Neural cell (in vitro differentiated cells): Measurements from ENCODE around the gene BMP2. TPM values are rescaled to one million over a fixed set of nuclear protein-coding genes. Genes with fewer than 3 reads are reported as not detected.

Source experiments
- H2AFZ ChIP-seq: fragments of 200-600, 300-800 bp; sonication (generic), shearing (Covaris generic); 2 replicates; pipeline ENCODE4 v1.6.0; 2014; ENCODE audit warnings: low read depth, mild to moderate bottlenecking, antibody characterized with exemption, low read length, moderate library complexity
- H3F3A ChIP-seq: fragments of 200-600 bp; shearing (Covaris generic); 2 replicates; pipeline ENCODE4 v1.6.1; 2016; ENCODE audit warnings: mild to moderate bottlenecking, moderate library complexity, mixed read lengths, antibody characterized with exemption, low read length; ENCODE audit not compliant: insufficient read depth, poor library complexity, severe bottlenecking
- H3K27ac ChIP-seq: fragments of 200-600, 300-800 bp; sonication (generic), shearing (Covaris generic); 2 replicates; pipeline ENCODE4 v1.5.1; 2014; ENCODE audit warnings: mild to moderate bottlenecking, low read length, moderate library complexity
- H3K27me3 ChIP-seq: fragments of 300-800, 200-600 bp; sonication (generic), shearing (Covaris generic); 2 replicates; pipeline ENCODE4 v1.6.0; 2014; ENCODE audit warnings: mild to moderate bottlenecking, low read depth, low read length, moderate library complexity; ENCODE audit not compliant: insufficient read depth
- H3K36me3 ChIP-seq: fragments of 300-800, 200-600 bp; sonication (generic), shearing (Covaris generic); 2 replicates; pipeline ENCODE4 v1.5.1; 2014; ENCODE audit warnings: mild to moderate bottlenecking, antibody characterized with exemption, low read length, moderate library complexity; ENCODE audit not compliant: insufficient read depth
- H3K4me2 ChIP-seq: fragments of 300-800, 200-600 bp; sonication (generic), shearing (Covaris generic); 2 replicates; pipeline ENCODE4 v1.6.0; 2014; ENCODE audit warnings: mild to moderate bottlenecking, low read length
- H3K4me3 ChIP-seq: fragments of 300-800, 200-600 bp; sonication (generic), shearing (Covaris generic); 2 replicates; pipeline ENCODE4 v1.5.1; 2014; ENCODE audit warnings: mild to moderate bottlenecking, low read length, moderate library complexity
- H3K79me2 ChIP-seq: fragments of 200-600 bp; shearing (Covaris generic); replicated peaks from 2 replicates; pipeline ENCODE4 v1.6.0; 2014; ENCODE audit warnings: mild to moderate bottlenecking, low read length, moderate library complexity; ENCODE audit not compliant: insufficient read depth
- H3K9ac ChIP-seq: fragments of 300-800, 200-600 bp; sonication (generic), shearing (Covaris generic); 2 replicates; pipeline ENCODE4 v1.6.1; 2016; ENCODE audit warnings: mild to moderate bottlenecking, low read length, mixed read lengths
- H3K9me2 ChIP-seq: fragments of 200-600 bp; shearing (Covaris generic); 2 replicates; pipeline ENCODE4 v1.6.1; 2016; ENCODE audit warnings: mild to moderate bottlenecking, low read length, mixed read lengths; ENCODE audit not compliant: insufficient read depth
- H3K9me3 ChIP-seq: fragments of 200-600, 300-800 bp; sonication (generic), shearing (Covaris generic); 2 replicates; pipeline ENCODE4 v1.6.1; 2016; ENCODE audit warnings: mild to moderate bottlenecking, mixed run types, low read length, moderate library complexity, mixed read lengths
- H4K20me1 ChIP-seq: fragments of 200-600 bp; shearing (Covaris generic); 2 replicates; pipeline ENCODE4 v1.6.1; 2016; ENCODE audit warnings: mild to moderate bottlenecking, mixed run types; ENCODE audit not compliant: insufficient read depth
- CTCF ChIP-seq: fragments of 450-650 bp; IDR thresholded peaks from 2 replicates; pipeline ENCODE4 v1.5.1; 2014; ENCODE audit warnings: antibody characterized with exemption, mild to moderate bottlenecking, moderate library complexity; ENCODE audit not compliant: poor library complexity, severe bottlenecking
- EZH2 ChIP-seq: fragments of 200-600, 300-800 bp; shearing (Covaris generic), sonication (generic); IDR thresholded peaks from 2 replicates; pipeline ENCODE4 v1.6.1; 2014; ENCODE audit warnings: antibody characterized with exemption, low read length, borderline replicate concordance, mild to moderate bottlenecking; ENCODE audit not compliant: insufficient read depth, poor library complexity, severe bottlenecking
- MXI1 ChIP-seq: fragments of 450-650 bp; conservative IDR thresholded peaks from 2 replicates; pipeline ENCODE4 v1.6.1; 2014; ENCODE audit warnings: antibody characterized with exemption, mild to moderate bottlenecking; ENCODE audit not compliant: poor library complexity, severe bottlenecking
- POLR2AphosphoS5 ChIP-seq: IDR thresholded peaks from 2 replicates; pipeline ENCODE4 v1.6.1; 2012
- RAD21 ChIP-seq: fragments of 450-650 bp; conservative IDR thresholded peaks from 2 replicates; pipeline ENCODE4 v1.6.1; 2014; ENCODE audit warnings: antibody characterized with exemption, mild to moderate bottlenecking, moderate library complexity
- REST ChIP-seq: IDR thresholded peaks from 2 replicates; pipeline ENCODE4 v1.6.1; 2012; ENCODE audit warnings: borderline replicate concordance
- SMC3 ChIP-seq: fragments of 450-650 bp; conservative IDR thresholded peaks from 2 replicates; pipeline ENCODE4 v1.6.1; 2014; ENCODE audit warnings: antibody characterized with exemption, mild to moderate bottlenecking, moderate library complexity; ENCODE audit not compliant: poor library complexity
- TAF1 ChIP-seq: IDR thresholded peaks from 2 replicates; pipeline ENCODE4 v1.6.1; 2012; ENCODE audit warnings: low read depth
- polyA plus RNA-seq: library from polyadenylated mRNA; depleted of rRNA; stranded (reverse); fragments of >200 nt; gene quantifications from 2 replicates; pipeline ENCODE4 v1.2.3, GENCODE V29; 2014

The BMP2 gene
- polyA plus RNA-seq, 1 donor from 2014 or later, result 1.1 TPM

DNA sequence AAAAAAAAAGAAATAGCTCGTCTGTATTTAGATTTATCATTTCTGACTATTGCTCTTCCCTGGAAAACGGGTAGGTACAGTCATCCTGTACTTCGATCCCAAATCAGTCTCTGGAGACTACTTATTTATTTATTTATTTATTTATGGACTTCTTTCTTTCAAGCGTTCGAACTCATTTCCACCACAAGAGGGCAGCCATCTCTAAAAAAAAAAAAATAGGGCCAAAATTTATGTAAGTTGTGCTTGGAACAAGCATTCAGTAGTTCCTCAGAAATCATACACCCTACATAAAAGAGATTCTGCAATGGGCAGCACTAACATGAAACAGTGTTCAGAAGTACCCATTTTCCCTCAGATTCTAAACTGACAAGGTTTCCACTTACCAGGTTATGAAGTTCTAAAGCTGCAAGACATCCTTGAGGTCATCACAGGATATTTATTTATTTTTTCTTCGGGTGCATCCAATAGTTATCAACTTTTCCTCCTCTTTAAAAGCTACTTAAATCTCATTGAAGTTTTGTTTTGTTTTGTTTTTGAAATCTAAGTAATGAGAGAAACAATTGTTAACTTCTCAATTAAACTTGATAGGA lies 1.9 kb upstream of the BMP2 start:
- Histone ChIP-seq H3K9me2 (no peaks in the 10 kb centered on the region), H2AFZ (no peak overlapping the region), H4K20me1 (peaks cover 4% of the 10 kb centered on the region), H3K4me2 (no peak overlapping the region), H3K36me3 (no peaks in the 10 kb centered on the region), H3K79me2 (no peaks in the 10 kb centered on the region), H3F3A (no peaks in the 10 kb centered on the region), H3K4me3 (no peak overlapping the region), H3K27me3 (peaks cover 29% of the 10 kb centered on the region), H3K9ac (no peak overlapping the region), H3K27ac (no peak overlapping the region), H3K9me3 (no peaks in the 10 kb centered on the region)
- TF ChIP-seq RAD21, result peak; percentile 75
- TF ChIP-seq EZH2, result no peak
- TF ChIP-seq MXI1, result no peak
- TF ChIP-seq SMC3, result peak; percentile 82
- peak; percentile 74 for TF ChIP-seq CTCF
- no peak for TF ChIP-seq REST

- no peak overlapping the region for H3K9ac ChIP-seq
- no peak overlapping the region for H3K4me2 ChIP-seq
- no peaks in the 10 kb centered on the region for H3K9me3 ChIP-seq
These were observed 1.1 kb upstream of the BMP2 start for GRCh38 chr20:6766433-6766832.

More at GRCh38 chr20:6766433-6766832, 1.1 kb upstream of the BMP2 start:
- no peak overlapping the region for H3K27ac ChIP-seq
- H3K9me2 ChIP-seq, result no peaks in the 10 kb centered on the region
- H3F3A ChIP-seq, result no peaks in the 10 kb centered on the region
- H2AFZ ChIP-seq, result no peak overlapping the region
- H3K79me2 ChIP-seq, result no peaks in the 10 kb centered on the region
- H3K27me3 ChIP-seq, result peaks cover 36% of the 10 kb centered on the region
- no peak for TF ChIP-seq POLR2AphosphoS5
- no peak for TF ChIP-seq CTCF
- no peak for TF ChIP-seq REST
- no peak for TF ChIP-seq TAF1
- TF ChIP-seq EZH2, result no peak
- H3K36me3 ChIP-seq, result no peaks in the 10 kb centered on the region
- peaks cover 4% of the 10 kb centered on the region for H4K20me1 ChIP-seq
- peak overlapping the region; percentile 66 for H3K4me3 ChIP-seq
